Right kidney (tissue), 1 donor: ENCODE results near the gene SNTG2.
A peak's percentile ranks its signal among the peaks of the same experiment; 100 is the strongest.

Experiments used
- DNase-seq: peaks from one replicate; pipeline ENCODE4 v3.0.0-alpha.2; 2016

The SNTG2 gene

GRCh38 chr2:1283020-1283801, 332.6 kb downstream of the SNTG2 start:
- DNase-seq = peak; percentile 17

DNA sequence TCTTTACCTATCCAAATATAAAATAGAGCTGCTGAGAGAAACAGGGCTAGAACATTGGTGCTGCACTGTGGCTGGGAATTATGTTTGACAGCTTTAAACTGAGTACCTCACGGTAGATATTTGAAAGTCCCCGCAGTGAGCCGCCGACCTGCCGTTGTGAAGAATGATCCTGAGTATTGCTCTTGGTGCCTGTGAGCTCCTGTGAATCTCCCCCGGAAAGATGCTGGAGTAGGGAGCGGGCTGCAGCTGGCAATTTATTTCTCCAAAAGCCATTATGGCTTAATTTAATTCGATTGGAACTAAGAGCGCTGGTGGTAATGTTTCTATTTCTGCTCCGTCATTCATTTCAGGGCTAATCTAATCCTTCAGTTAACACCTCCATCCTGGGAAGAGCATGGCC, 333.2 kb downstream of the SNTG2 start:
- DNase-seq = no peak

- DNase-seq = no peak
Measured at GRCh38 chr2:1286929-1287328, 336.3 kb downstream of the SNTG2 start.

GRCh38 chr2:1287427-1287826, 336.8 kb downstream of the SNTG2 start:
- DNase-seq = no peak

- no peak for DNase-seq
Measured at GRCh38 chr2:1294900-1295299, 344.3 kb downstream of the SNTG2 start.

DNA sequence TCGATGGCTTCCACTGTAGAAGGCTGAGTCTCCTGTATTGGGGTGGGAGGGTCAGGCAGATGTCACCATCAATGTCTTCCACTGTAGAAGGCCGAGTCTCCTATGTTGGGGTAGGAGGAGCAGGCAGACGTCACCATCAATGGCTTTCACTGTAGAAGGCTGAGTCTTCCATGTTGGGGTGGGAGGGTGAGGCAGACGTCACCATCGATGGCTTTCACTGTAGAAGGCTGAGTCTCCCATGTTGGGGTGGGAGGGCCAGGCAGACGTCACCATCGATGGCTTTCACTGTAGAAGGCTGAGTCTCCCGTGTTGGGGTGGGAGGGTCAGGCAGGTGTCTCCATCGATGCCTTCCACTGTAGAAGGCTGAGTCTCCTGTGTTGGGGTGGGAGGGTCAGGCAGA, 345.1 kb downstream of the SNTG2 start:
- no peak for DNase-seq

DNA sequence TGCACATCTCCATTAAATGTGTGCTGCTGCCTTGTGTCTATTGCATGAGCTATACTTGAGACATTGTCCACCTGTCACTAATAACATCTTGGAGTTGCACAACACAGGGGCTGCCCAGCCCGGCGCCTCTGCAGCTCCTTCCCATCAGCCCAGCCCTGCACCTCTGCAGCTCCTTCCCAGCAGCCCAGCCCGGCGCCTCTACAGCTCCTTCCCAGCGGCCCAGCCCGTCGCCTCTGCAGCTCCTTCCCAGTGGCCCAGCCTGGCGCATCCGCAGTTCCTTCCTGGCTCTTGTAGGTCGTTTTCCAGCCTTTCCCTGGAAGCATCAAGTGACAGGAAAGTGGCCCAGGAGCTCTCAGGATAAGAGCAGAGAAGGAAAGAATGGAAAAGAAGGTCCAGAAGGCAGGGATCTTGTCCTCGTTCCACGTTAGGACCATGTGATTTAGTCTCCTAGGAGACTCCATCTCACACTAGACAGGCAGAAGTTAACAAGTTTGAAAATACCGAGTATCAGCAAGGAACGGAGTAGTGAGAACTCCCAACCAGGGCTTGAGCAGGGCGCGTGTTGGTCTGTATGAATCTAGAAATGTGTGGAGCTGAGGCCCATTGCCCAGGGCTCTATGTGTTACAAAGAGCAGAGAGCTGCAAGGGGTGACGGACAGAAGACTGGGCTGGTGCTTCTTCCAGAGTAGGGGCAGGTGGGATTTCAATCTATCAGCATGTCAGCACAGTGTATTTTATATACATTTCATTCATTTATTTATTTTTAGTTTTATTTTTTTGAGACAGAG, 346.9 kb downstream of the SNTG2 start:
- DNase-seq = no peak

DNA sequence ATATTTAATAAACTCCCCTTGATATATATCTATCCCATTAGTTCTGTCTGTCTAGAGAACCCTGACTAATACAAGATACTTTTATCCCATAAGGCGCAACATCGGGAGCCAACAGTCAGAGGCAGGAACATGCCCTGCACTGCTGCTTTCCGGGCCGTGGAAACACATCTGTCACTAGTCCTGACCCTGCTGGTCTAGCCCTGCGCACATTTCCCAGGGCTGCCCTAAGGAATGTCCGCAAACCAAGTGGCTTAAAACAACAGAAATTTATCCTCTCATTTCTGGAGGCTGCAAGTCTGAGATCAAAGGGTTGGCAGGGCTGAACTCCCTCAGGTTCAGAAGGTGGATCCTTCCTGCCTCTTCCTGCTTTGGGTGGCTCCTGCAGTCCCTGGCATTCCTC, 348.4 kb downstream of the SNTG2 start:
- DNase-seq = no peak

GRCh38 chr2:1300284-1300683, 349.6 kb downstream of the SNTG2 start:
- DNase-seq = no peak

DNA sequence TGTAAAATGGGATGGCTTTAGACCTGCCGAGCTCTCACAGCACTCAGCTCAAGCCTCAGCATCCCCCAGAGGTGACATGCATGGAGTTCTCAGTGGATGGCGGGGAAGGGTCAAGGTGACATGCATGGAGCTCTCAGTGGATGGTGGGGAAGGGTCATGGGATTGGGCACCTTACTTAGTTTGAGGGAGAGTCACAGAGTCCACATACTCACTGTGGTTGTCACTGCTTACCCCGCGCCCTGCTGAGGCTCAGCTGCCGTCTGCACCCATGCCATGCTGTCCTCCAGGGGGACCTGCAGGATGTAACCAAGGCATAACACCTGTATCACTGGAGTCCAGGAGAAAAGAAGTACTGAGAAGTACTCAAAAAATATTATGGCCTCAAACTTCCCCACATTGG, 350.4 kb downstream of the SNTG2 start:
- DNase-seq = no peak

- no peak for DNase-seq
Measured at GRCh38 chr2:1305342-1306013, 354.8 kb downstream of the SNTG2 start.

DNA sequence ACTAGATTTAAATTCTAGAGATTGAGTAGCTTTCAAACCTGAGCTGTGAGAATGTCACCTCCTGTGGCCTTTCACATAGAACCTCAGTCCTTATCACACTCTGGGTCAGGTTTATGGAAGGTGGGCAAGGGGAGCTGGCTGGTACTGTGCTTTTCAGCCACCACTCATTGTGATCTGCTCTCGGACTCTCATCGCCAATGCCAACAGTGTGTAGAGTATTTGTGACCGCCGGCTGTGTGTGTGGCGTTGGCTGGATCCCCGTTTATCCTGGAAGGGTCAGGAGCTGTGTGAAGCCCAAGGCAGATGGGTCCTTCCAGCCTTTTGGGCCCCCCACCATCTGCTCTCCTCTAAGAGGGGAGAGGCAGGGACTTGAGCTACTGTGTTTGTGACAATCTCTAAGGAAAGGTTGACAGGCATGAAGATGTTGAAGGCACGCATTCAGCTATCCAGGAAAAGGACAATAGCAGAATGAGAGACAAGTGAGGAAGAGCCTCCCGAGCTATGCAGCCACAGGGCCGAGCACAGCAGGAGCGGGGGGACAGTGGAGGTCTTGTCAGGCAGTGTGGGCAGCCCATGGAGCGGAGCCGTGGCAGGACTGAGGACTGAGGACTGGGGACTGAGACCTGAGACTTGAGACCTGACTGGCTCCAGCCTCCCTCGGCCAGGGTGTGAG, 355.5 kb downstream of the SNTG2 start:
- DNase-seq = no peak

GRCh38 chr2:1306687-1307516, 356.3 kb downstream of the SNTG2 start:
- no peak for DNase-seq

GRCh38 chr2:1307670-1308069, 357.0 kb downstream of the SNTG2 start:
- DNase-seq = no peak

DNA sequence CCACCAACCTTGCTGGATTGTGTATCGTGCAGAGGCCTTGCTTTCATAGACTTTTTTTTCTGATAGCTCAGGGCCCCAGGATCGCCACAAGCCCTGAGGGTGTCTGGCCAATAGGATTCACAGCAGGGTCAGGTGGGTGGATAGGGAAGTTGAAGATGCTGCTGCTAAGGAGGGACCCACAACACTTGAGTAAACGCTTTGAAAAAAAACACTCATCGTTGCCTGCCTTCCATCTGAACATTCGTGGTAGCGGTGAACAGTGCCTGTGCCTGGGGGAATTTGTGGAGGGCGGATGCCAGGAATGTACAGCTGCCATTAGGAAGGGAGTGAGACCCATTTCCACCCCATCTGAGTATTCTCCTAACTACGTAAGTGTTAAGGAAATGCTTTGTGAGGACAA, 358.0 kb downstream of the SNTG2 start:
- no peak for DNase-seq

DNA sequence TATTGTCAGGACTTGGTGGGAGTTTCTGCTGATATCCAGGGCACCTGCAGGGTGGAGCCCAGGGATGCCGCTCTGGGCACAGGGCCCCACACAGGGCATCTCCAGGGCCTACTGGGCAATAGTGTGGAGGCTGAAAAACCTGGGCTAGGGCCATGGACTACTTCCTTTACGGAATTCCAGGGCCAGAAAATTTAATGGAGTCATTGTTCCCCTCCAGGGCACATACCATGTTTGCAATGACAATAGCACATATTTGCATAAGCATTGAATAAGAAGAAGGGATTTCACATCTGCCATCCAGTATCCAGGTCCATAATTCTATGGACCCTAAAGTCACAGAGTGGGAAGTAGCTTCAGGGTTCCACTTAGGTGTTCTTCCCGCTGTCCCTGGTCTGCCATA, 358.9 kb downstream of the SNTG2 start:
- no peak for DNase-seq

DNA sequence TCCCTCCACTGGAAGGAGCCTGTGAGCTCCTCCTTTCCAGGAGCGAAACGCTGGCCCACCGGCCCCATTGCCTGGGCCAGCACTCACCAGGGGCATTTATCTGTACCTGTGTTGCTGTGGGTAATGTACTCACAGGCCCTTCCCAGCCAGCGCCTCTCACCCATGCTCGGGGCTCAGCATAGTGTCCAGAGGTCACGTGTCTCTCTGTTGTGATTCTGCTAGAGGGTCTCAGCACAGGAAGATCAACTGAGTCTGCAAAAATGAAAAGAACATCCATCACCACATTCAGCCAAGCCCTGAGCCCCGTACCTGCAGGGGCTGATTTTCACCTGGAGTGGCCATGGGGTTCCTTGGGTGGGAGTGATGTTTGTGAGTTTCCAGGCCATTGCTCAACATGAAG, 359.6 kb downstream of the SNTG2 start:
- no peak for DNase-seq

GRCh38 chr2:1310866-1311265, 360.2 kb downstream of the SNTG2 start:
- DNase-seq = no peak

- DNase-seq = no peak
Measured at GRCh38 chr2:1313240-1313924, 362.7 kb downstream of the SNTG2 start.

- DNase-seq = no peak
Measured at GRCh38 chr2:1314254-1314653, 363.6 kb downstream of the SNTG2 start.

DNA sequence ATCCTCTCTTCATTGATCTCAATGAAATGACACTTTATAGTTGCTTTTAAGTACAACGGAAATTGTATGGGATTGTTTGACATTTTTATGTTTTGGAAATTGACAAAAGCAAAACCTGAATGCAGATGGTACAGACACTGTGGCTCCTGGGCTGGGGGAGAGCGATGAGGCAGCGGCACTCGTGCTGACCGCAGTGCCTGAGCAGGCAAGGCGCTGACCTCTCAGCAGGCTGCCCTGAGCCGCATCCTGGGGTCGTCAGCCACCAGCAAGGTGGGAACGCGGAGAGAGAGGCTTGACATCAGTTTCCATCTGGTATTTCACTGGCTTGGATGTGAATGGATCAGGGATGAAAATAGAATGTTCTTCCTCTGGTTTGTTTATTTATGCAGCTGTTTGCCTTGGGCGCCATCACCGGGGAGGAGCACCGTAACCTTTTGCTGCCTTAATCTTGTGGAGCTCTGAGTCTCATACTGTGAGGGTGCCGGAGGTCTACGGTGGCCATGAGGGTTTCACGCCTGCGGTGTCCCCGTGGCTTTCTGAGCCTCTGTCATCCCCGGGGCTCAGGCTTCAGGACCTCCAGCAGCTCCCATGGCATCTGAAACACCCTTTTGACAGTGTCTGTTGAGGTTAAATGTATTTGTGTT, 367.8 kb downstream of the SNTG2 start:
- DNase-seq = no peak
